BLaER1 (cell line): Measurements from ENCODE around the gene PITPNM1.

ENCODE experiments used
- H3K27ac ChIP-seq: shearing (Covaris generic); formaldehyde crosslinking; 2 replicates; pipeline ENCODE4 v1.8.1; 2022
- H3K27me3 ChIP-seq: shearing (Covaris generic); formaldehyde crosslinking; 2 replicates; pipeline ENCODE4 v1.8.1; 2022
- H3K36me3 ChIP-seq: shearing (Covaris generic); formaldehyde crosslinking; 2 replicates; pipeline ENCODE4 v1.8.1; 2022
- H3K4me1 ChIP-seq: shearing (Covaris generic); formaldehyde crosslinking; 2 replicates; pipeline ENCODE4 v1.8.1; 2022
- H3K4me2 ChIP-seq: shearing (Covaris generic); formaldehyde crosslinking; 2 replicates; pipeline ENCODE4 v1.8.1; 2022
- H3K4me3 ChIP-seq: shearing (Covaris generic); formaldehyde crosslinking; 2 replicates; pipeline ENCODE4 v1.8.1; 2022
- H3K9ac ChIP-seq: shearing (Covaris generic); formaldehyde crosslinking; 2 replicates; pipeline ENCODE4 v1.8.1; 2022
- H3K9me3 ChIP-seq: shearing (Covaris generic); formaldehyde crosslinking; 2 replicates; pipeline ENCODE4 v1.8.1; 2022
- H4K20me1 ChIP-seq: shearing (Covaris generic); formaldehyde crosslinking; 2 replicates; pipeline ENCODE4 v1.8.1; 2022
- Cebpa-rat ChIP-seq: shearing (Covaris generic); IDR thresholded peaks from 2 replicates; pipeline ENCODE4 v1.8.1; 2022

Gene PITPNM1

DNA sequence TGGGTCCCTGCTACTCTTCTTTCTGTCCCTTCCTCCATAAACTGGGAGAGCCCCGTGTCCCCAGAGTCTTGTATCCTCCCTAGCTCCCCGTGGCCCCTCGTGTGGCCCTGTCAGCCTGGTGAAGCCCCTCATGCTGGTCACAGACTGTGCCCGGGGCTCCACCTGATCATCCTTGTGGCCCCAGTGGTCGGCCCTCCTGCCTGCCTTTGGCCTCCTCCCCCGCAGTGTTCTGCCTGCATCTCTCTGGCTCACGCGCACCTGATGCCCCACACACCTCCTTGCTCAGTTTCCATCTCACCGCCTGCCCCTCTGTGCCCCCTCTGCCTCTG lies 19.3 kb upstream of the PITPNM1 start:
- no peak overlapping the region for H3K4me3 ChIP-seq
- peaks cover 3% of the 10 kb centered on the region for H3K4me1 ChIP-seq
- no peaks in the 10 kb centered on the region for H3K9me3 ChIP-seq
- no peak overlapping the region for H3K9ac ChIP-seq
- no peaks in the 10 kb centered on the region for H3K27me3 ChIP-seq
- no peak for TF ChIP-seq Cebpa-rat
- H3K4me2 ChIP-seq = no peak overlapping the region
- H3K36me3 ChIP-seq = no peaks in the 10 kb centered on the region
- H3K27ac ChIP-seq = no peak overlapping the region
- no peaks in the 10 kb centered on the region for H4K20me1 ChIP-seq

DNA sequence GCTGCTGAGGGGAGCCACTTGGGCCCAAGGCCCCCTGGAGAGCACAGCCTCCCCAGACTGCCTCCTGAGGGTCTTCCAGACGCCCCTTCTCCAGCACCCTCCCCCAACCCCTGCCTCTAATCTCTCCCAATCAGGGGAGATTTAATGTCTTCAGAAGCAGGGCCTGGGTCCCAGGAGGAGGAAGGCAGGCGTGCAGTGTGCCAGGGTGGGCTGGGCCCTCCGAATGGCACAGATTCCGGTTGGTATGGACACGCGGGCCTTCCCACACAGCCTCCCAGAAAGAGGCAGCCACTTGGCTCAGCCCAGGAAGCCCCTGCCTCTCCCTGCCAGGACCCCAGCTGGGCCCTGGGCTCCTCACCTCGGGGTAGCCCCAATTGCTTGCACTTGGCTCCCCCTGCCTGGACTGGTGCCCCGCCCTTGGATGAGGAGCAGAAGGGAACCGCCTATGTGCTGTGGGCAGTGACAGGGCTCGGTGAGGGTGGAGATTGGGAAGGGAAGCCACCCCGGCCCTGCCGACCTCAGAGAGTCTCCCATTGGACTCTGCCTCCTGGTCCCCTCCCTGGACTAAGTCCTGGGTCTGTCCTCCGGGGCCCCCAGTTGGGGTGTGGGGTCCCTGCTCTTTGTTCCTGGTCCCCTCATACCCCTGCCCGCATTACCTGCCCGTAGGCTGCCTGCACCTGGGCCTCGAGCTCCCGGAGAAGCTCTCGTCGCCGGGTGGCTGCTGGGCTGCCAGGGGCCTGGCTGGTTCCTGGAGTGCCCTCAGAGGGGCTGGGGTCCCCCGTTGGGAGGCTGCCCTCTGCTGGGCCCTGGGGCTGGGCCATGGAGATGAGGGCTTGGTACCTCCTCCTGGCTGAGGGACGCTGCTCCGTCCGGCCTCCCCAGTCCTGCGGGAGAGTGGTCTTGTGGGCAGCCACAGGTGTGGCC lies 18.7 kb upstream of the PITPNM1 start:
- H3K9ac ChIP-seq = no peak overlapping the region

DNA sequence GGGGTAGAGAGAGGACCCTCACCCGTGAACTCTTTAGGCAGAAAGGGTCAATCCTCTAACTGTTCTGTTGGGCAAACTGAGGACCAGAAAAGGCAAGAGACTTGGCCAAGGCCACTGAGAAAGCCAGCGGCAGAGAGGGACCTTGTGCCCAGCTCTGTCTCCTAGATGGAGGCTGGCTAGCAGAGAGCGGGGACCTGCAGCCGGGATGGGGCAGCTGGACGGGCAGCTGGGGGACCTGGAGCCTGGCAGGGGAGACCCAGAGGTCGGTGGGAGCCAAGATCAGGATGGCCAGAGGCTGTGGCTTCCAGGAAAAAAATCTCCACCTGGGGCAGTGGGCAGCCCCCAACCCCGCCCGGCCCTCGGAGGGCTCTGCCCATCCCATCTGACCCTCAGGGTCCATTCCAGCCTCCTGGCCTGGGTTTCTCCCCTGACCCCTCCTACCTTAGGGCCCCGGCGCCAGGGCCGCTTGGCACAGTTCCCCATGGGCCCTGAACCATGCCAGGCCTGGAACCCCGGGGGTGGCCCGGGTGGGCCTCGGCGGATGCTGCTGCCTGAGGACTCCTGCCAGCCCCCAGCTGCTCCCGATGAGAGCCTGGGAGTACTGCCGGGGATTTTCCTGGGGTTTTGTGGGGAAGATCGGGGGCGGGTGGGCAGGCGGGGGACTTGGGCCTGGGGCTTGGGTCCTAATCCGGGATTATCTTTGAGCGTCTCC lies 17.8 kb upstream of the PITPNM1 start, which contains the start of gene CABP2:
TSS of gene CABP2 (minus strand) at position 603 of the 712 bp plus-strand sequence. CDS start at position 483, 120 bp downstream.
- Histone ChIP-seq H3K9me3 (no peaks in the 10 kb centered on the region), H3K4me3 (no peak within 1 kb of the TSS), H3K27me3 (no peaks in the 10 kb centered on the region), H3K27ac (no peak within 1 kb of the TSS), H3K4me2 (no peak within 1 kb of the TSS), H3K36me3 (no peaks in the 10 kb centered on the region), H3K4me1 (no peaks in the 10 kb centered on the region), H3K9ac (no peak within 1 kb of the TSS), H4K20me1 (no peaks in the 10 kb centered on the region)
- no peak for TF ChIP-seq Cebpa-rat

More for the DNA sequence above, 18.7 kb upstream of the PITPNM1 start:
- no peak overlapping the region for H3K27ac ChIP-seq
- TF ChIP-seq Cebpa-rat = no peak
- H3K27me3 ChIP-seq = no peaks in the 10 kb centered on the region
- no peak overlapping the region for H3K4me3 ChIP-seq
- no peaks in the 10 kb centered on the region for H4K20me1 ChIP-seq
- H3K36me3 ChIP-seq = no peaks in the 10 kb centered on the region
- no peaks in the 10 kb centered on the region for H3K9me3 ChIP-seq
- no peaks in the 10 kb centered on the region for H3K4me1 ChIP-seq
- no peak overlapping the region for H3K4me2 ChIP-seq

DNA sequence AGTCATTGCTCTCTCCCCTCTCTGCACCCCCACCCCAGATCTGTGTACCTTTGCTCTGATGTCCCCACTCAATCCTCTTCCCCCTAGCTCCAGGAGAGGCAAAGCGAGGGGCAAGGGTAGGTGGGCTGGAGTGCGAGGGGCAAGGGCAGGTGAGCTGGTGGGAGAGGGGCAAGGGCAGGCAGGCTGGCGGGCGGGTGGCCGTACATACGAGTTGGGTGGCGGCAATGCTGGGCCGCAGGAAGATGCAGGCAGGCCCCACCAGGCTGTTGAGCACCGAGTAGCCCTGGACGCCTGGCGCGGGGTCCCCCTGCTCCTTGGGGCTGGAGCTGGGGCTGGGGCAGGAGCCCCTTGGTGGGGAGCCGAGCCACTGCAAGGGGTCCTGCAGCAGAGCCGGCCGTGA lies 17.2 kb upstream of the PITPNM1 start:
- H3K9me3 ChIP-seq = no peaks in the 10 kb centered on the region

DNA sequence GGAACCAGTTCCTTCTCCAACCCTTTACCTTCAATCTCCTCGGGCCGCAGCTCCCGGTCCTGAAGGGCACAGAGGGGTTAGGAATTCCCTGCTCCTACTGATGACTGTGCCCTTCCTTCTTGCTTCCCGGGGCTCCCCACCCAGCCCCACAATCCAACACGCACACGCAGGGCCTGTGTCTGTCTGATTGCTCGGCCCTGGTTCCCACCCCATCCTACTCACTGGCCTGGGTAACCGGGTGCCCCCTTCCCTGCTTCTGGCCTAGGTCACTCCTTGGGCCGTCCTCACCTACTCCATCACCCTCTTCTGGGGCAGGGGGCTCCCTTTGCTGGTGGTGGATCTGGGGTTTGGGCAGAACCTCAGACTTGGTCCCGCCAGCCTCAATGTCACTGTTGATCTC lies 16.8 kb upstream of the PITPNM1 start:
- Histone ChIP-seq H3K4me3 (no peak overlapping the region), H3K9me3 (no peaks in the 10 kb centered on the region), H3K4me1 (no peaks in the 10 kb centered on the region), H3K27ac (no peak overlapping the region), H3K36me3 (no peaks in the 10 kb centered on the region), H3K27me3 (no peaks in the 10 kb centered on the region), H3K9ac (no peak overlapping the region), H4K20me1 (no peaks in the 10 kb centered on the region), H3K4me2 (no peak overlapping the region)
- no peak for TF ChIP-seq Cebpa-rat

More for the DNA sequence above, 17.2 kb upstream of the PITPNM1 start:
- TF ChIP-seq Cebpa-rat = no peak
- Histone ChIP-seq H3K4me1 (no peaks in the 10 kb centered on the region), H3K9ac (no peak overlapping the region), H3K4me2 (no peak overlapping the region), H3K4me3 (no peak overlapping the region), H3K36me3 (no peaks in the 10 kb centered on the region), H4K20me1 (no peaks in the 10 kb centered on the region), H3K27me3 (no peaks in the 10 kb centered on the region), H3K27ac (no peak overlapping the region)

DNA sequence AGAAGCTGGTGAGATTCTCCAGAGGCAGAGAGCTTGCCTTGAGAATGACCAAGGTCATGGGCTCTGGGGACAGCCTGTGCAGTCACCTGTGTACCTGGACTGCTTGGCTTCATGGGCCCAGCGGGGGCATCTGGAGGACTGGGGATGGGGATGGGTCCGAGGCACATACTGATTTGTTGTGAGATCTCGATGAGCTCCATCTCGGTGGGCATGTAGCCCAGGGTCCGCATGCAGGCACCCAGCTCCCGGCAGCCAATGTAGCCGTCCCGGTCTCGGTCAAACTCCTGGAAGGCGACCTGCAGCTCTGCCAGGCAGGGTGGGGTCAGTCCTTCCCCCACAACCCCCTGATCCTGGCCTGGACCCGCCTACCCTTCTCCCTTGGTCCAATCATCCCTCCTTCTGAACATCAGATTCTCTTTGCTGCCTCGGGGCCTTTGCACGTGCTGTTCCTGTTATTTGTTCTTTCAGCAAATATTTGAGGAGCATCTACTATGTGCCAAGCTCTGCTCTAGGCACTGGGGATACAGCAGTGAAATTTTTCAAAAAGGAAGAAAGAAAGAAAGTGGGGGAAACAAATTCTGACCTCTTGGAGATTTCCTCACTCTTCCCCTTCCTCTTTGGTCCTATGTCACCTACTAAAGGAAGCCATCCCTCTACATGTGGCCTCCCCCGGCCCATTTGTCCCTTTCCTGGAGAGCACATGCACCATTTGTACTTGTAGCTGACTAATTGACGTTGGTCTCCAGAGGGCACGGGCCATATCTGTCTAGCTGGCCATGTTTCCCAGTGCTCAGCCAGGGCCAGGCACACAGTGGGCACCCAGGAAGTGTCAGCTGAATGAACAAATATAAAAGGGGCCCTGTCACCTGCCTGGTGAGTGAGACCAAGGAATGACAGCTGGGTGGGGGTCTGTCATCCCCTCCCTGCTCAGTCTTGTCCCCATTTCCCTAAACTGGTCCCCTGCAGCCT lies 16.0 kb upstream of the PITPNM1 start:
- H3K36me3 ChIP-seq = no peaks in the 10 kb centered on the region
- H3K9me3 ChIP-seq = no peaks in the 10 kb centered on the region
- no peak overlapping the region for H3K9ac ChIP-seq
- no peaks in the 10 kb centered on the region for H3K4me1 ChIP-seq
- H4K20me1 ChIP-seq = no peaks in the 10 kb centered on the region
- H3K4me2 ChIP-seq = no peak overlapping the region
- TF ChIP-seq Cebpa-rat = no peak
- no peaks in the 10 kb centered on the region for H3K27me3 ChIP-seq
- H3K4me3 ChIP-seq = no peak overlapping the region
- no peak overlapping the region for H3K27ac ChIP-seq

DNA sequence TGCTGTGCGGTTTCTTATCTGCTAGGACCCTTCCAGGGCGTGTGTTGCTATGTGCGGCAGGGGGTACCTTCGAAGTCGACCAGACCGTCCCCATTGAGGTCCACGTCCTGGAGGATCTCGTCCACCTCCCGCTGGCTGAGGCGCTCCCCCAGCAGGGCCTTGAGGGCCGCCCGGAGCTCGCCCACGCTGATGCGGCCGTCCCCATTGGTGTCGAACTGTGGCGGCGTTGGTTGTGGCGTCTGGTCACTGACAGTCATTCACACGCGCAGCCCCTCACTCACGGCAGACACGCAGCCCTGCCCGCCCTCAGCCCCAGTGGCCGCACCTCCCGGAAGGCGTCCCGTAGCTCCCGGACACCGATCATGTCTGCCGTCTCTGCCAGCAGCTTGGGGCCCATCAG lies 14.6 kb upstream of the PITPNM1 start:
- H3K27me3 ChIP-seq = no peaks in the 10 kb centered on the region
- H4K20me1 ChIP-seq = no peaks in the 10 kb centered on the region
- no peak overlapping the region for H3K4me2 ChIP-seq
- no peaks in the 10 kb centered on the region for H3K9me3 ChIP-seq
- H3K36me3 ChIP-seq = no peaks in the 10 kb centered on the region
- H3K4me1 ChIP-seq = no peaks in the 10 kb centered on the region
- H3K4me3 ChIP-seq = no peak overlapping the region
- no peak overlapping the region for H3K9ac ChIP-seq
- no peak overlapping the region for H3K27ac ChIP-seq
- no peak for TF ChIP-seq Cebpa-rat

DNA sequence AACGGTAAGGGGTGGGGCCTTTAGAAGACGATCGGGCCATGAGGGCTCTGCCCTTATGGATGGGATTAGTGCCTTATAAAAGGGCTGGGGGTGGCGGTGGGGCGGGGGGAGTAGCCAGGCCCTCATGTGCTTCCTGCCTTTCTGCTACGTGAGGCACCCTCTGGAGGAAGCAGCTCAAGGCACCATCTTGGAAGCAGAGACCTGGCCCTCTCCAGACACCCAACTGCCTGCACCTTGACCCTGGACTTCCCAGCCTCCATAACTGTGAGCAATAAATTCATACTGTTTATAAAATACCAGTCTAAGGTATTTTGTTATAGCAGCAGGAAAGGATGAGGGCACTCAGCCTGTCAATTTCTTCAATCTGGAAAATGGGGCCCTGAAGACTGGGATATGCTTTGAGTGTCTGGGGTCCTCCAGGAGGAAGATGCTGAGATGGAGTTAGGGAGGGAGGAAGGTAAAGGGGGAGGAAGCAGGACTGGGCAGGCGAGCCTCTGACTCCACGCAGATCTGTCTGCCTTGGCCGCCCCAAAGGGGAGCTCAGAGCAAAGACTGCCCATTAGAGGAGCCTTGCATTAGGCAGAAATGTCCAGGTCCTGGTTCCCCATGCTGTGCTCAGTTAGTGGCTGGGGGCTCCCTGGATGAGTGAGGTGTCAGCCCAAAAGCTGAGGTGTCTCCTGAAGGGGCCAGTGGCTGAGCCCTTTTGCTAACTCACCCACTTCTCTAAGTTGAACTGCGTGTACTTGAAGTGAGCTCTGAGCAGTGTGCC lies 12.8 kb upstream of the PITPNM1 start:
- Histone ChIP-seq H3K4me2 (no peak overlapping the region), H3K9ac (no peak overlapping the region), H3K9me3 (no peaks in the 10 kb centered on the region), H3K4me1 (no peaks in the 10 kb centered on the region), H3K36me3 (no peaks in the 10 kb centered on the region), H3K27ac (no peak overlapping the region), H3K27me3 (no peaks in the 10 kb centered on the region), H4K20me1 (no peaks in the 10 kb centered on the region), H3K4me3 (no peak overlapping the region)
- TF ChIP-seq Cebpa-rat = no peak

DNA sequence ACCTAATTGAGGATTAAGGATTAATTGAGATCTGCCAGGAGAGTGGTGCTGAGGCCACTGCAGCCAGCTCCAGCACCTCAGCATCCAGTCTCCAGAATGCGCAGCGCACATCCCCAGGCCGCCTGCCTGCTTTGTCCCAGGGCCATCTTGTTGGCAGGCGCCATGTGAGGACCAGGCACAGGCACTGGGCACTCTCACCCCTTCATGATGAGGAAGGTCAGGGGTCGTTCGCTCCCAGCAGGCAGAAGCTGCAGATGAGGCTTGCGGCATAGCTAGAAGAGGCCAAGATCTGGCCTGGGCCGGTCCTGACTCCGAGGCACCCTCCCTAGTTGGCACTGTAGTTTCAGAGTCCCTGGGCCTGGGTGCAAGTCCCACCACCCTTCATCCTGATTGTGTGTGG lies 11.6 kb upstream of the PITPNM1 start:
- no peak overlapping the region for H3K4me3 ChIP-seq
- H3K27me3 ChIP-seq = no peaks in the 10 kb centered on the region
- H3K9me3 ChIP-seq = no peaks in the 10 kb centered on the region
- no peaks in the 10 kb centered on the region for H3K4me1 ChIP-seq
- H3K27ac ChIP-seq = no peak overlapping the region
- no peak overlapping the region for H3K4me2 ChIP-seq
- TF ChIP-seq Cebpa-rat = no peak
- H3K9ac ChIP-seq = no peak overlapping the region
- no peaks in the 10 kb centered on the region for H4K20me1 ChIP-seq
- no peaks in the 10 kb centered on the region for H3K36me3 ChIP-seq
